Neural progenitor cell (in vitro differentiated cells): ENCODE data around the gene VPS33A. TPM values are rescaled to one million over a fixed set of nuclear protein-coding genes. Genes with fewer than 3 reads are reported as not detected.

Source experiments
- DNase-seq: peaks from one replicate; pipeline ENCODE4 v3.0.0-alpha.2; 2016; ENCODE audit warnings: low spot score
- H2AFZ ChIP-seq: fragments of 200-600 bp; sonication (generic); replicated peaks from 2 replicates; pipeline ENCODE4 v1.6.1; 2016; ENCODE audit warnings: antibody characterized with exemption
- H3F3A ChIP-seq: fragments of 200-600 bp; sonication (generic); 2 replicates; pipeline ENCODE4 v1.6.1; 2016; ENCODE audit warnings: antibody characterized with exemption, low read depth
- H3K27ac ChIP-seq: fragments of 200-600 bp; sonication (generic); 2 replicates; pipeline ENCODE4 v1.5.1; 2016; ENCODE audit warnings: mild to moderate bottlenecking
- H3K27me3 ChIP-seq: fragments of 200-600 bp; sonication (generic); 2 replicates; pipeline ENCODE4 v1.6.1; 2016; ENCODE audit warnings: mild to moderate bottlenecking, moderate library complexity
- H3K36me3 ChIP-seq: fragments of 200-600 bp; sonication (generic); 2 replicates; pipeline ENCODE4 v1.5.1; 2016
- H3K4me1 ChIP-seq: fragments of 200-600 bp; sonication (generic); 2 replicates; pipeline ENCODE4 v1.6.1; 2016; ENCODE audit warnings: mixed run types
- H3K4me2 ChIP-seq: fragments of 200-600 bp; sonication (generic); 2 replicates; pipeline ENCODE4 v1.6.1; 2016
- H3K4me3 ChIP-seq: fragments of 200-600 bp; sonication (generic); 2 replicates; pipeline ENCODE4 v1.5.1; 2016
- H3K79me2 ChIP-seq: fragments of 200-600 bp; sonication (generic); 2 replicates; pipeline ENCODE4 v1.6.1; 2016; ENCODE audit warnings: low read depth
- H3K9ac ChIP-seq: fragments of 200-600 bp; sonication (generic); 2 replicates; pipeline ENCODE4 v1.6.1; 2016
- H3K9me3 ChIP-seq: fragments of 200-600 bp; sonication (generic); 2 replicates; pipeline ENCODE4 v1.5.1; 2016; ENCODE audit warnings: low read depth
- H4K20me1 ChIP-seq: fragments of 200-600 bp; sonication (generic); 2 replicates; pipeline ENCODE4 v1.6.1; 2016; ENCODE audit warnings: low read depth
- H3K27ac Mint-ChIP-seq: 3 replicates; pipeline ENCODE4 v1.8.0; 2021; ENCODE audit warnings: mixed read lengths
- H3K27me3 Mint-ChIP-seq: 2 replicates; pipeline ENCODE4 v1.8.0; 2022; ENCODE audit warnings: low read depth, mild to moderate bottlenecking, inconsistent platforms, moderate library complexity, mixed read lengths; ENCODE audit not compliant: insufficient read depth
- H3K36me3 Mint-ChIP-seq: 3 replicates; pipeline ENCODE4 v1.8.0; 2021; ENCODE audit warnings: mixed read lengths
- H3K4me1 Mint-ChIP-seq: 3 replicates; pipeline ENCODE4 v1.8.0; 2021; ENCODE audit warnings: mixed read lengths
- H3K4me3 Mint-ChIP-seq: 3 replicates; pipeline ENCODE4 v1.8.0; 2021; ENCODE audit warnings: mild to moderate bottlenecking, moderate library complexity, mixed read lengths
- H3K9me3 Mint-ChIP-seq: 3 replicates; pipeline ENCODE4 v1.8.0; 2020; ENCODE audit warnings: mixed read lengths
- EZH2 ChIP-seq: fragments of 200-600 bp; sonication (generic); IDR thresholded peaks from 2 replicates; pipeline ENCODE4 v1.6.1; 2017; ENCODE audit warnings: antibody characterized with exemption, mild to moderate bottlenecking, moderate library complexity
- EZH2phosphoT487 ChIP-seq: fragments of 200-600 bp; sonication (generic); IDR thresholded peaks from 2 replicates; pipeline ENCODE4 v1.6.1; 2017; ENCODE audit warnings: antibody characterized with exemption
- total RNA-seq: library from RNA; depleted of rRNA; stranded (reverse); fragments of >200 nt; gene quantifications from 2 replicates; pipeline ENCODE4 v1.2.3, GENCODE V29; 2015; ENCODE audit warnings: low replicate concordance
- TF ChIP-seq, protein P1 (sequence below): fragments of 200-600 bp; sonication (generic); IDR thresholded peaks from 2 replicates; pipeline ENCODE4 v1.5.1; 2017; ENCODE audit warnings: antibody characterized with exemption, mild to moderate bottlenecking

Gene VPS33A
- total RNA-seq = 26.1 and 42.0 TPM in 2 replicates

DNA sequence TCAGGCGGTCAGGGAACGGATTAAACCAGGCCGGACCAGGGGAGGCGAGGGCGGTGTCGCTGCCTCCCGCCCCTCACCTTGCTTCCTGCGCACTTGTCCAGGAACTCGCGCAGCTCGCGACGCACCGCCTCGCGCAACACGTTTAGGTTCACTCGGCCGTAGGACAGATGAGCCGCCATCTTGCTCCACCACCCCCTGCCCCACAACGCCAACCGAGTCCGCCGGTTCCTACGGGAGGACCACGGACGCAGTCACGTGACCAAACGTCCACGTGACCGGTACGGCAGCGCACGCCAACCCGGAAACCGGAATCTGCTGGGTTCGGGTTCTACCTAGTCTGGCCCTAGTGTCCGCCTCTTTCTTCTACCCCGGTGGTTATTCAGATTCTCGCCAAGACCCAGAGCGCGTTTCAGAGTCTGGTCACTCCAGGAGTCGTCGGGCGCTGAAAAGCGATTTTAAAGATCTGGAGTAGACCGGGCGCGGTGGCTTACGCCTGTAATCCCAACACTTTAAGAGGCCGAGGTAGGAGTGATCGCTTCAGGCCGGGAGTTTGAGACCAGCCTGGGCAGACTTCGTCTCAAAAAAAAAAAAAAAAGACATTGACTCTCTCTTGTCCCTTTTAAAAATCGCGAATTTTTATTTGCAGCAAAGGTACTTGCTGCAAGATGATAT is at the start of gene VPS33A:
Gene VPS33A (minus strand): TSS at position 265 of the 672 bp plus-strand sequence. CDS start 86 bp downstream, at position 179.
- Histone ChIP-seq H3K36me3 (no peaks in the 10 kb centered on the region), H3K9ac (peak within 1 kb of the TSS; percentile 90), H3K9me3 (no peaks in the 10 kb centered on the region), H4K20me1 (no peaks in the 10 kb centered on the region), H2AFZ (peak within 1 kb of the TSS; percentile 92), H3F3A (peaks cover 12% of the 10 kb centered on the region), H3K4me2 (peak within 1 kb of the TSS; percentile 96), H3K79me2 (peaks cover 17% of the 10 kb centered on the region), H3K4me1 (peaks cover 10% of the 10 kb centered on the region), H3K27me3 (no peaks in the 10 kb centered on the region), H3K4me3 (peak within 1 kb of the TSS; percentile 88), H3K27ac (peak within 1 kb of the TSS; percentile 85)
- peak; percentile 100 for DNase-seq
- Mint-ChIP-seq H3K9me3 (peaks cover 4% of the 10 kb centered on the region), H3K4me1 (peaks cover 14% of the 10 kb centered on the region), H3K4me3 (peak within 1 kb of the TSS; percentile 98), H3K27me3 (peaks cover 12% of the 10 kb centered on the region), H3K27ac (peak within 1 kb of the TSS; percentile 100), H3K36me3 (peaks cover 6% of the 10 kb centered on the region)
- TF ChIP-seq, protein P1, sequence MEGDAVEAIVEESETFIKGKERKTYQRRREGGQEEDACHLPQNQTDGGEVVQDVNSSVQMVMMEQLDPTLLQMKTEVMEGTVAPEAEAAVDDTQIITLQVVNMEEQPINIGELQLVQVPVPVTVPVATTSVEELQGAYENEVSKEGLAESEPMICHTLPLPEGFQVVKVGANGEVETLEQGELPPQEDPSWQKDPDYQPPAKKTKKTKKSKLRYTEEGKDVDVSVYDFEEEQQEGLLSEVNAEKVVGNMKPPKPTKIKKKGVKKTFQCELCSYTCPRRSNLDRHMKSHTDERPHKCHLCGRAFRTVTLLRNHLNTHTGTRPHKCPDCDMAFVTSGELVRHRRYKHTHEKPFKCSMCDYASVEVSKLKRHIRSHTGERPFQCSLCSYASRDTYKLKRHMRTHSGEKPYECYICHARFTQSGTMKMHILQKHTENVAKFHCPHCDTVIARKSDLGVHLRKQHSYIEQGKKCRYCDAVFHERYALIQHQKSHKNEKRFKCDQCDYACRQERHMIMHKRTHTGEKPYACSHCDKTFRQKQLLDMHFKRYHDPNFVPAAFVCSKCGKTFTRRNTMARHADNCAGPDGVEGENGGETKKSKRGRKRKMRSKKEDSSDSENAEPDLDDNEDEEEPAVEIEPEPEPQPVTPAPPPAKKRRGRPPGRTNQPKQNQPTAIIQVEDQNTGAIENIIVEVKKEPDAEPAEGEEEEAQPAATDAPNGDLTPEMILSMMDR = no peak
- no peak for TF ChIP-seq EZH2phosphoT487
- no peak for TF ChIP-seq EZH2

DNA sequence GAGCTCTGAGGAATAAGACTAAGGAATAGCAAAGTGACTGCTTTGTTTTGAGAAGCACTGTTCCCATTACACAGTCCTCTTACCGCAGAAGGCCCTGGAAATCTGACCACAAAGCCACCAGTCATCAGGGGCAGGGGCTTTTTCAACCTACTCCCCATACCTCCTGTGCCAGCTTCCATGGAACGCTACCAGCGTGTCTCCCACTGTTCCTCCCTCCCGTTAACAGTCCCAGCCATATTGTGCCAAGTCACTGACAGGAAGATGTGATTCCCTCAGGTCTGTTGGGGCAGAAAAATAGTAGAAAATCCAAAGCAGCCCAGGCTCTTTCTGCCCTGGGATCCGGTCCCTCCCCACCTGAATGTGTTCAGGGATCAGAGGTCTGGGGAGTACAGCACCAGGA is 46.6 kb upstream of the VPS33A start:
- Histone ChIP-seq H3K27ac (no peak overlapping the region), H3K4me2 (no peak overlapping the region), H3K36me3 (no peaks in the 10 kb centered on the region), H4K20me1 (no peaks in the 10 kb centered on the region), H2AFZ (no peak overlapping the region), H3K9me3 (no peaks in the 10 kb centered on the region), H3F3A (no peaks in the 10 kb centered on the region), H3K4me1 (no peaks in the 10 kb centered on the region), H3K79me2 (no peaks in the 10 kb centered on the region), H3K4me3 (no peak overlapping the region), H3K27me3 (no peaks in the 10 kb centered on the region), H3K9ac (no peak overlapping the region)
- peaks cover 2% of the 10 kb centered on the region for H3K4me1 Mint-ChIP-seq
- DNase-seq = no peak
- no peak overlapping the region for H3K4me3 Mint-ChIP-seq
- no peak overlapping the region for H3K27ac Mint-ChIP-seq
- peaks cover 23% of the 10 kb centered on the region for H3K36me3 Mint-ChIP-seq
- H3K9me3 Mint-ChIP-seq = no peaks in the 10 kb centered on the region
- TF ChIP-seq, protein P1 = no peak
- no peak for TF ChIP-seq EZH2
- TF ChIP-seq EZH2phosphoT487 = no peak
- no peaks in the 10 kb centered on the region for H3K27me3 Mint-ChIP-seq

DNA sequence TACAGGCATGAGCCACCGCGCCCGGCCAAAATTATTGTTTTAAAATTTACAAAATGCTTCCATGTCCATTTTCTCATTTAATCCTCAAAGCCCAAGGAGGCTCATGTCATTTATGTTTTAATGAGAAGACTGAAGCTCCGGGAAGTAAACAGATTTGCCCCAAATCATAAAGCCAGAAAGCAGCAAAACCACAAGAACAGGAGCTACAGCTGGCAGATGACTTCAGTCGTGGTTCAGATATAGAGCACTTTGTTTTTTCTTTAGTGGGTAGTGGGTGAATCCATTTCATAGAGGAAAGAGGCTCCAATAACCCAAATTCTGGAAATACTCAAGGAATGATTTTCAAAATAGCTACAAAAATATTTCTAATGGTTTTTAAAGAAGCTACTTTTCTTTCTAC is 45.4 kb upstream of the VPS33A start:
- no peak overlapping the region for H3K9ac ChIP-seq
- H3K9me3 ChIP-seq = no peaks in the 10 kb centered on the region
- H3K4me2 ChIP-seq = no peak overlapping the region
- H4K20me1 ChIP-seq = no peaks in the 10 kb centered on the region
- H3K4me3 Mint-ChIP-seq = no peak overlapping the region
- DNase-seq = no peak
- H3K36me3 Mint-ChIP-seq = peaks cover 16% of the 10 kb centered on the region
- no peaks in the 10 kb centered on the region for H3K27me3 ChIP-seq
- H3K4me1 ChIP-seq = no peaks in the 10 kb centered on the region
- H3K27ac Mint-ChIP-seq = no peak overlapping the region
- no peaks in the 10 kb centered on the region for H3F3A ChIP-seq
- no peak overlapping the region for H3K4me3 ChIP-seq
- no peak overlapping the region for H2AFZ ChIP-seq
- no peak overlapping the region for H3K27ac ChIP-seq
- H3K27me3 Mint-ChIP-seq = peaks cover 2% of the 10 kb centered on the region
- H3K9me3 Mint-ChIP-seq = no peaks in the 10 kb centered on the region
- H3K4me1 Mint-ChIP-seq = peaks cover 2% of the 10 kb centered on the region
- no peaks in the 10 kb centered on the region for H3K79me2 ChIP-seq
- TF ChIP-seq EZH2 = no peak
- TF ChIP-seq EZH2phosphoT487 = no peak
- TF ChIP-seq, protein P1 = no peak
- no peaks in the 10 kb centered on the region for H3K36me3 ChIP-seq
